ENCODE results near the gene CEMIP. TPM values are rescaled to one million over a fixed set of nuclear protein-coding genes. Genes with fewer than 3 reads are reported as not detected.
A peak's percentile ranks its signal among the peaks of the same experiment; 100 is the strongest.

The CEMIP gene
- polyA plus RNA-seq, 1 donor (not counting 4 experiments of a cell fraction or from before 2014, with no cell fraction given): 2.3 TPM

GRCh38 chr15:81000624-81001151 is 221.5 kb downstream of the CEMIP start, which contains the start of gene TLNRD1:
Gene TLNRD1, plus strand, starts transcription at chr15:81000923. Its CDS starts 1,349 bp downstream, at chr15:81002272.
- peaks cover 0 to 11% of the 10 kb centered on the region in 2 experiments for H3K36me3 ChIP-seq (ENCODE audit: control insufficient read depth in 2 of 2, extremely low read depth in 1 of 2, insufficient read depth in 2 of 2, low read length in 2 of 2)
- H2AFZ ChIP-seq (ENCODE audit: control insufficient read depth, low read length): peak within 1 kb of the TSS; percentile 72
- H3K27ac ChIP-seq (ENCODE audit: control insufficient read depth, insufficient read depth, low read length): peak within 1 kb of the TSS; percentile 89
- peaks cover 37% of the 10 kb centered on the region for H3K79me2 ChIP-seq (ENCODE audit: control insufficient read depth, insufficient read depth, low read length)
- no peaks in the 10 kb centered on the region for H3K9me1 ChIP-seq (ENCODE audit: control insufficient read depth, extremely low read depth, insufficient read depth, low read length)
- H3K9ac ChIP-seq (ENCODE audit: control insufficient read depth, extremely low read depth, insufficient read depth, low read length): peak within 1 kb of the TSS; percentile 95
- TF ChIP-seq EZH2 (IDR thresholded peaks at IDR 0.05; ENCODE audit: low read length) (no peak), CTCF (optimal IDR thresholded peaks at IDR 0.05 in 1 of 3, IDR thresholded peaks at IDR 0.05 in 1 of 3, conservative IDR thresholded peaks at IDR 0.05 in 1 of 3; ENCODE audit: extremely low read depth in 1 of 3, insufficient read depth in 2 of 3, low read length in 3 of 3) (no peak)
- H3K4me2 ChIP-seq (ENCODE audit: control insufficient read depth, extremely low read depth, insufficient read depth, low read depth, low read length): peak within 1 kb of the TSS; percentile 92
- no peaks in the 10 kb centered on the region for H3K27me3 ChIP-seq (ENCODE audit: control insufficient read depth, extremely low read depth, insufficient read depth, low read length)
- no peak for DNase-seq (ENCODE audit: low read depth, low spot score)
- dilution Hi-C loops (cut with MboI; ENCODE audit: extremely low pct_ligation_motif_present, low sequenced_read_pairs): no loop called here
- H4K20me1 ChIP-seq (ENCODE audit: control insufficient read depth, extremely low read depth, insufficient read depth, low read length): no peaks in the 10 kb centered on the region
- H3K4me1 ChIP-seq (ENCODE audit: control insufficient read depth, extremely low read depth, insufficient read depth, low read length): peaks cover 20% of the 10 kb centered on the region
- no peaks in the 10 kb centered on the region for H3K9me3 ChIP-seq (ENCODE audit: control insufficient read depth, low read depth, low read length)
- no peak for FAIRE-seq
- peak within 1 kb of the TSS; percentile 90 to 95 (median 92) for H3K4me3 ChIP-seq (ENCODE audit: control insufficient read depth in 2 of 3, extremely low read depth in 1 of 3, insufficient read depth in 2 of 3, low read depth in 1 of 3, low read length in 3 of 3)

Small RNA genes lying within 50 kb of the gene (small RNA-seq; reads per million reads assigned to genes)
- gene MIR4514 (ENCODE audit: insufficient read length in 3 of 3, low read depth in 3 of 3, low replicate concordance in 1 of 3) (0 reads per million in 3 experiments), gene MIR549A (ENCODE audit: insufficient read length in 3 of 3, low read depth in 3 of 3, low replicate concordance in 1 of 3) (0 to 0.33 (median 0.25) reads per million in 3 experiments)

Other genes with a start within 250 kb of the CEMIP start
- gene ABHD17C, start 84.1 kb upstream of the CEMIP start, polyA plus RNA-seq: 11.8 to 27.8 TPM (median 23.3 TPM) in 3 replicates
- 10.9 to 22.3 TPM (median 18.7 TPM) in 3 replicates for gene MESD, start 210.4 kb downstream of the CEMIP start, polyA plus RNA-seq
- gene TLNRD1, start 221.6 kb downstream of the CEMIP start, polyA plus RNA-seq: 3.1 to 4.7 TPM (median 3.3 TPM) in 3 replicates

Measured in keratinocyte (primary cell).